Esophagus muscularis mucosa (tissue), 4 donors: ENCODE data around the gene VMAC. TPM values are rescaled to one million over a fixed set of nuclear protein-coding genes. Genes with fewer than 3 reads are reported as not detected.

Source experiments
- DNase-seq: peaks from one replicate; pipeline ENCODE4 v3.0.0-alpha.2; 2017; ENCODE audit errors: extremely low spot score
- H3K27ac ChIP-seq, 4 donors: fragments of 200-600 bp; sonication (generic); replicated peaks in 1 of 4; 1 replicate in 3 of 4; 2 replicates in 1 of 4; pipeline ENCODE4 v1.5.1; 2016 to 2019; ENCODE audit warnings: mild to moderate bottlenecking in 1 of 4
- H3K27me3 ChIP-seq, 4 donors: fragments of 200-600 bp; sonication (generic); one replicate each; pipeline versions ENCODE4 v1.5.1 to v1.6.0; 2016 to 2019
- H3K36me3 ChIP-seq, 4 donors: fragments of 200-600 bp; sonication (generic); one replicate each; pipeline ENCODE4 v1.5.1; 2016 to 2019
- H3K4me1 ChIP-seq, 4 donors: fragments of 200-600 bp; sonication (generic); one replicate each; pipeline ENCODE4 v1.5.1; 2016 to 2019
- H3K4me3 ChIP-seq, 4 donors: fragments of 200-600 bp; sonication (generic); 1 replicate in 2 of 4; 2 replicates in 2 of 4; pipeline ENCODE4 v1.5.1; 2016 to 2019; ENCODE audit warnings: mild to moderate bottlenecking in 4 of 4, moderate library complexity in 1 of 4
- H3K9me3 ChIP-seq, 4 donors: fragments of 200-600 bp; sonication (generic); 1 replicate in 3 of 4; 2 replicates in 1 of 4; pipeline ENCODE4 v1.5.1; 2016 to 2019
- CTCF ChIP-seq, 3 experiments: fragments of 200-600 bp in 2 of 3; fragments of 450-650 bp in 1 of 3; sonication (generic) in 2 of 3; IDR thresholded peaks; one replicate each; pipeline ENCODE4 v1.5.1; 2017 to 2019; ENCODE audit warnings: antibody characterized with exemption in 3 of 3, mild to moderate bottlenecking in 2 of 3, moderate library complexity in 1 of 3
- EP300 ChIP-seq: sonication (generic); formaldehyde crosslinking; IDR thresholded peaks from one replicate; pipeline ENCODE4 v1.6.1; 2017; ENCODE audit warnings: antibody characterized with exemption
- POLR2A ChIP-seq: fragments of 450-650 bp; IDR thresholded peaks from one replicate; pipeline ENCODE4 v1.6.1; 2017; ENCODE audit warnings: antibody characterized with exemption, moderate library complexity, mild to moderate bottlenecking, low read depth
- POLR2AphosphoS5 ChIP-seq, 2 donors: sonication (generic); formaldehyde crosslinking; IDR thresholded peaks; one replicate each; pipeline ENCODE4 v1.6.1; 2017; ENCODE audit warnings: antibody characterized with exemption in 2 of 2
- WGBS: methylation state at CpG from one replicate; pipeline ENCODE4 v1.1.5; 2018; 5-methylcytosine and 5-hydroxymethylcytosine counted together
- intact Hi-C: fragments of 100-400 bp; cut with DNase I; formaldehyde crosslinking; loops from one replicate; pipeline ENCODE4 v1.15.1; 2023
- total RNA-seq, 4 donors: library from RNA; depleted of rRNA; stranded (reverse); fragments of >200 nt; gene quantifications; one replicate each; pipeline versions ENCODE4 v1.1.0 to v1.2.1, GENCODE V29; 2016

VMAC gene
- total RNA-seq, 4 donors from 2014 or later = 5.0 to 12.5 (median 7.6) TPM

DNA sequence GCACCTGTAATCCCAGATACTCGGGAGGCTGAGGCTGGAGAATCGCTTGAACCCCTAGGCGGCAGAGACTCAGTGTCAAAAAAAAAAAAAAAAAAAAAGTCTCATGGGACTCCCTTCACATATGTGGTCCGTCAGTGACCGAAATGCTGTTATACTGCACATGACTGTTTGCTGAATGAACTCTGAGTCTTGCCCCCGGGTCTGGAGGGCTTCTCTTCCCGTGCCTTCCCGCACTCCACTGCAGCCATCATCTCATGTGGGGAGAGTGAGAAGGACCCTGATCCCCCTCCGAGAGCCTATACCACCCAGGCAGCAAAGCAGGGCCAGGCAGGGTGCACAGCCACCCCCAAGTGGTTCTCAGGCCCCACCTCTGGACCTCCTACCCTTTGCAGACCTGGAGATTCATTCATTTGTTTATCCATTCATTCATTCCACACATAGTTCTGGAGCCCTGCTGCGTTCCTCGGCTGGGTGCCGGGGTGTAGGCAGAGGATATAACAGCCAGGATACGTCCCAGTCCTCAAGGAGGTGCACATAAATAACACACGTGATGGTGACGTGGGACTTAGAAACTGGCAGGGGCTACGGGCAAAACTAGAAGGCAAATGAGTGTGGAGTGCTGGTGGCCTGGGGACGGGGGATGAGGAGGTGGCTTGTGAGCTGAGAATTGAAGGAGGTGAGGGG is 15.2 kb upstream of the VMAC start:
- Histone ChIP-seq H3K36me3 (peaks cover 0 to 5% (median 3%) of the 10 kb centered on the region in 4 donors), H3K27me3 (peaks cover 0 to 4% (median 0%) of the 10 kb centered on the region in 4 donors), H3K4me1 (peaks cover 11 to 45% (median 39%) of the 10 kb centered on the region in 4 donors), H3K4me3 (no peak overlapping the region), H3K9me3 (no peaks in the 10 kb centered on the region), H3K27ac (peak overlapping the region; percentile 75 to 80 (median 78))
- no peak for DNase-seq
- intact Hi-C loops = no loop called here
- WGBS = 39% methylated on average over 17 of the region's 17 CpGs
- peak; percentile 66 to 75 for TF ChIP-seq POLR2AphosphoS5 (IDR thresholded peaks at IDR 0.05)
- TF ChIP-seq EP300 = no peak
- TF ChIP-seq POLR2A = no peak
- TF ChIP-seq CTCF (IDR thresholded peaks at IDR 0.05) = no peak

GRCh38 chr19:5890099-5890498 is 14.6 kb upstream of the VMAC start:
- no peak for DNase-seq
- no peak overlapping the region for H3K4me3 ChIP-seq
- H3K27me3 ChIP-seq = peaks cover 0 to 4% (median 0%) of the 10 kb centered on the region in 4 donors
- H3K4me1 ChIP-seq = peaks cover 17 to 43% (median 38%) of the 10 kb centered on the region in 4 donors
- H3K9me3 ChIP-seq = no peaks in the 10 kb centered on the region
- intact Hi-C loops = loop anchor here (5.0 kb wide), 1 partner anchor 63 kb away; no protein-coding TSS in a partner anchor
- H3K36me3 ChIP-seq = peaks cover 6 to 12% (median 9%) of the 10 kb centered on the region in 4 donors
- 66% methylated on average over 10 of the region's 10 CpGs for WGBS
- TF ChIP-seq POLR2AphosphoS5 (IDR thresholded peaks at IDR 0.05) (no peak), EP300 (no peak), CTCF (IDR thresholded peaks at IDR 0.05) (no peak), POLR2A (no peak)
- peak overlapping the region; percentile 75 to 80 (median 78) for H3K27ac ChIP-seq

DNA sequence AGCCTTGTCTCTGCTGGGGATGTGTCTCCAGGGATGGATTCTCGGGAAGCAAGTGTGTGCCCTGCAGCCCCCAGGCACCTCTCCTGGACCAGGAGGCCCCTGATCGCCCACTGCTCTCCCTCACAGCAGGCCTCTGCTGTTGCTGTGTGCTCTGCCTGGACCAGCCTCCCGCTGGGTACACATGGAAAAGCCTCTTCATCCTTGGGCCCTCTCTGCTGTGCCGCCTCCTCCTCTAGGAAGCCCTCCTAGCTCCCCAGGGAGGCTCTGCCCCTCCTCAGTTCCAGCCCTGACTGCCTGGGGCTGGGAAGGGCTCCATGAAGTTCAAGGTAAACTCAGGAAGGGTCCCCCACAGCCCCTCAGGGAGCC is 13.1 kb upstream of the VMAC start:
- intact Hi-C loops = loop anchor here (5.0 kb wide), 1 partner anchor 64 kb away; no protein-coding TSS in a partner anchor
- Histone ChIP-seq H3K4me1 (peaks cover 24 to 43% (median 38%) of the 10 kb centered on the region in 4 donors), H3K36me3 (peaks cover 20 to 26% (median 24%) of the 10 kb centered on the region in 4 donors), H3K27ac (peak overlapping the region in 1 of 4 donors; percentile 79), H3K9me3 (no peaks in the 10 kb centered on the region), H3K27me3 (peaks cover 0 to 4% (median 0%) of the 10 kb centered on the region in 4 donors), H3K4me3 (no peak overlapping the region)
- DNase-seq = no peak
- WGBS = 70% methylated on average over 3 of the region's 4 CpGs
- no peak for TF ChIP-seq POLR2A

GRCh38 chr19:5891938-5892771 is 12.5 kb upstream of the VMAC start:
- TF ChIP-seq CTCF (IDR thresholded peaks at IDR 0.05) (peak; percentile 79 to 87 (median 85)), EP300 (no peak), POLR2AphosphoS5 (IDR thresholded peaks at IDR 0.05) (peak; percentile 49 to 55)
- H3K36me3 ChIP-seq = peaks cover 24 to 32% (median 28%) of the 10 kb centered on the region in 4 donors
- WGBS = 30% methylated on average over 11 of the region's 48 CpGs
- peaks cover 24 to 45% (median 38%) of the 10 kb centered on the region in 4 donors for H3K4me1 ChIP-seq
- no peak overlapping the region for H3K4me3 ChIP-seq
- intact Hi-C loops = loop anchor here (1.0 to 5.0 kb wide), 2 partner anchors 65 to 88 kb away; no protein-coding TSS in a partner anchor
- no peaks in the 10 kb centered on the region for H3K9me3 ChIP-seq
- H3K27ac ChIP-seq = peak overlapping the region in 2 of 4 donors; percentile 10 to 79
- H3K27me3 ChIP-seq = peaks cover 0 to 4% (median 0%) of the 10 kb centered on the region in 4 donors
- DNase-seq = no peak
